Endodermal cell (in vitro differentiated cells): ENCODE results near the gene ZNF282. TPM values are rescaled to one million over a fixed set of nuclear protein-coding genes. Genes with fewer than 3 reads are reported as not detected.

Experiments used
- DNase-seq: peaks from one replicate; pipeline ENCODE4 v3.0.0-alpha.2; 2017
- H3K27ac ChIP-seq: 2 replicates; pipeline ENCODE4 v1.5.1; 2013; ENCODE audit warnings: mild to moderate bottlenecking, low read depth, low read length, moderate library complexity
- H3K27me3 ChIP-seq: 2 replicates; pipeline ENCODE4 v1.6.1; 2013; ENCODE audit warnings: mild to moderate bottlenecking, low read length, moderate library complexity; ENCODE audit not compliant: insufficient read depth, control insufficient read depth, poor library complexity, severe bottlenecking
- H3K36me3 ChIP-seq: 2 replicates; pipeline ENCODE4 v1.7.0; 2013; ENCODE audit warnings: mild to moderate bottlenecking, low read length, moderate library complexity; ENCODE audit not compliant: control insufficient read depth, insufficient read depth
- H3K4me1 ChIP-seq: one replicate; pipeline ENCODE4 v1.7.0; 2013; ENCODE audit warnings: low read length; ENCODE audit not compliant: control insufficient read depth, insufficient read depth
- H3K4me3 ChIP-seq: 2 replicates; pipeline ENCODE4 v1.5.1; 2013; ENCODE audit warnings: mild to moderate bottlenecking, low read length, moderate library complexity
- H3K9ac ChIP-seq: 2 replicates; pipeline ENCODE4 v1.6.1; 2013; ENCODE audit warnings: mild to moderate bottlenecking, low read length, moderate library complexity; ENCODE audit not compliant: poor library complexity, severe bottlenecking; ENCODE audit errors: extremely low read depth
- H3K9me3 ChIP-seq: 2 replicates; pipeline ENCODE4 v1.6.1; 2013; ENCODE audit warnings: mild to moderate bottlenecking, low read length, moderate library complexity; ENCODE audit not compliant: control insufficient read depth
- H3K27ac Mint-ChIP-seq: 2 replicates; pipeline ENCODE4 v1.8.0; 2020; ENCODE audit warnings: mixed read lengths
- H3K27me3 Mint-ChIP-seq: 2 replicates; pipeline ENCODE4 v1.8.0; 2021; ENCODE audit warnings: mild to moderate bottlenecking, mixed read lengths; ENCODE audit not compliant: insufficient read depth
- H3K36me3 Mint-ChIP-seq: 2 replicates; pipeline ENCODE4 v1.8.0; 2020; ENCODE audit warnings: low read depth, mixed read lengths
- H3K4me1 Mint-ChIP-seq: 2 replicates; pipeline ENCODE4 v1.8.0; 2020; ENCODE audit warnings: mixed read lengths
- H3K4me3 Mint-ChIP-seq: 2 replicates; pipeline ENCODE4 v1.8.0; 2020; ENCODE audit warnings: mild to moderate bottlenecking, moderate library complexity, mixed read lengths
- H3K9me3 Mint-ChIP-seq: 2 replicates; pipeline ENCODE4 v1.8.0; 2020; ENCODE audit warnings: mild to moderate bottlenecking, mixed read lengths
- CTCF ChIP-seq: fragments of 200-600 bp; sonication (generic); conservative IDR thresholded peaks from 2 replicates; pipeline ENCODE4 v1.5.0; 2021; ENCODE audit warnings: antibody characterized with exemption, mild to moderate bottlenecking
- WGBS, 2 experiments: methylation state at CpG; one replicate each; pipeline versions ENCODE4 v1.1.5 to v1.1.7; 2013; ENCODE audit warnings: missing lambda C conversion rate in 2 of 2, mixed read lengths in 1 of 2; ENCODE audit not compliant: insufficient coverage in 1 of 2, insufficient read length in 1 of 2; 5-methylcytosine and 5-hydroxymethylcytosine counted together
- total RNA-seq, 2 donors: library from RNA; stranded (reverse); fragmentation: NEBNext Ultra II Directional in 1 of 2; extraction: Animal tissue kit (Norgen Biotek cat#: 25700) in 1 of 2; gene quantifications; 2 replicates in 1 of 2; 3 replicates in 1 of 2; pipeline ENCODE4 v1.2.1, GENCODE V29; 2021

ZNF282 gene
- total RNA-seq, 2 donors from 2014 or later = 28.8 to 29.8 TPM

- Mint-ChIP-seq H3K4me3 (no peak overlapping the region), H3K27ac (no peak overlapping the region), H3K4me1 (no peaks in the 10 kb centered on the region), H3K27me3 (no peaks in the 10 kb centered on the region), H3K36me3 (peaks cover 24% of the 10 kb centered on the region), H3K9me3 (no peaks in the 10 kb centered on the region)
- H3K4me3 ChIP-seq = no peak overlapping the region
- no peaks in the 10 kb centered on the region for H3K4me1 ChIP-seq
- peaks cover 5% of the 10 kb centered on the region for H3K36me3 ChIP-seq
- no peak overlapping the region for H3K9ac ChIP-seq
- H3K9me3 ChIP-seq = no peaks in the 10 kb centered on the region
- DNase-seq = no peak
- TF ChIP-seq CTCF = no peak
- 72% methylated on average over 4 to 6 of the region's 6 CpGs for WGBS, 2 experiments
- H3K27ac ChIP-seq = no peak overlapping the region
- no peaks in the 10 kb centered on the region for H3K27me3 ChIP-seq
These were observed 31.6 kb downstream of the ZNF282 start for GRCh38 chr7:149226840-149227494.

GRCh38 chr7:149228831-149229471 is 33.6 kb downstream of the ZNF282 start:
- Histone ChIP-seq H3K27ac (no peak overlapping the region), H3K27me3 (no peaks in the 10 kb centered on the region), H3K9ac (no peak overlapping the region), H3K4me1 (no peaks in the 10 kb centered on the region), H3K4me3 (no peak overlapping the region), H3K9me3 (no peaks in the 10 kb centered on the region), H3K36me3 (peaks cover 5% of the 10 kb centered on the region)
- H3K4me3 Mint-ChIP-seq = no peak overlapping the region
- H3K36me3 Mint-ChIP-seq = peaks cover 16% of the 10 kb centered on the region
- H3K27me3 Mint-ChIP-seq = no peaks in the 10 kb centered on the region
- no peaks in the 10 kb centered on the region for H3K9me3 Mint-ChIP-seq
- 69 to 77% methylated on average over 6 to 7 of the region's 7 CpGs for WGBS, 2 experiments
- no peaks in the 10 kb centered on the region for H3K4me1 Mint-ChIP-seq
- DNase-seq = no peak
- no peak for TF ChIP-seq CTCF
- H3K27ac Mint-ChIP-seq = no peak overlapping the region

- DNase-seq = no peak
- H3K27me3 Mint-ChIP-seq = no peaks in the 10 kb centered on the region
- 77 to 80% methylated on average over 5 to 6 of the region's 6 CpGs for WGBS, 2 experiments
These were observed 34.2 kb downstream of the ZNF282 start for GRCh38 chr7:149229526-149229925.

More at GRCh38 chr7:149229526-149229925, 34.2 kb downstream of the ZNF282 start:
- peaks cover 16% of the 10 kb centered on the region for H3K36me3 Mint-ChIP-seq
- H3K4me1 Mint-ChIP-seq = no peaks in the 10 kb centered on the region
- Histone ChIP-seq H3K9me3 (no peaks in the 10 kb centered on the region), H3K4me1 (no peaks in the 10 kb centered on the region), H3K4me3 (no peak overlapping the region), H3K27ac (no peak overlapping the region), H3K27me3 (no peaks in the 10 kb centered on the region), H3K36me3 (peaks cover 5% of the 10 kb centered on the region), H3K9ac (no peak overlapping the region)
- no peak overlapping the region for H3K27ac Mint-ChIP-seq
- H3K9me3 Mint-ChIP-seq = no peaks in the 10 kb centered on the region
- TF ChIP-seq CTCF = no peak
- H3K4me3 Mint-ChIP-seq = no peak overlapping the region
